ENCODE data around the gene RNF166.

DNA sequence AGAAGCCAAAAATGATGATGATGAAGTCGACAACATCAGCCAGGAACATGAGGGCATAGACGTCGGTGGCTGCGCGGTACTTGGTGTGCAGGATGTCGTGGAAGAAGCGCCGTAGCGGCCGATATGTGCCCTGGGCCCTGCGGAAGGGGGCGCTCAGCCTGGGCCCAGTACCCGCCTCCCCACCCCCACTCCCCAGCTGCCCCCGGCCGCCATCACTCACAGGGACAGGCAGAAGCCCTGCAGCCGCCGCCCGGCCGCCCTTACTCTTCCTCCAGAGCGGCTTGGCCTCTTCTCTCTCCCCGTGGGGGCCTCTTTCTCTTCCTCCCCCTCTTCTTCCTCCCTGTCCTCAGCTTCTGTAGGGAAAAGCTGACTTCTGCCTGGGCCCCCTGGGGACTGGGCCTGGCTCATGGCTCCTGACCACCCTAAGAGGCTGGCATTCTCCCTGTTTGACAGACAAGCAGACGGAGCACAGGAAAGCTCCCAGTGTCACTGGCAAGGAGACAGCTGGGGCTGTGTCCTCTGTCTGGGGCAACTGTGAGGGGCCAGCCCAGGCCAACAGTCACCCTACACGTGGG lies 14.3 kb upstream of the RNF166 start:
- TF ChIP-seq, protein P1, sequence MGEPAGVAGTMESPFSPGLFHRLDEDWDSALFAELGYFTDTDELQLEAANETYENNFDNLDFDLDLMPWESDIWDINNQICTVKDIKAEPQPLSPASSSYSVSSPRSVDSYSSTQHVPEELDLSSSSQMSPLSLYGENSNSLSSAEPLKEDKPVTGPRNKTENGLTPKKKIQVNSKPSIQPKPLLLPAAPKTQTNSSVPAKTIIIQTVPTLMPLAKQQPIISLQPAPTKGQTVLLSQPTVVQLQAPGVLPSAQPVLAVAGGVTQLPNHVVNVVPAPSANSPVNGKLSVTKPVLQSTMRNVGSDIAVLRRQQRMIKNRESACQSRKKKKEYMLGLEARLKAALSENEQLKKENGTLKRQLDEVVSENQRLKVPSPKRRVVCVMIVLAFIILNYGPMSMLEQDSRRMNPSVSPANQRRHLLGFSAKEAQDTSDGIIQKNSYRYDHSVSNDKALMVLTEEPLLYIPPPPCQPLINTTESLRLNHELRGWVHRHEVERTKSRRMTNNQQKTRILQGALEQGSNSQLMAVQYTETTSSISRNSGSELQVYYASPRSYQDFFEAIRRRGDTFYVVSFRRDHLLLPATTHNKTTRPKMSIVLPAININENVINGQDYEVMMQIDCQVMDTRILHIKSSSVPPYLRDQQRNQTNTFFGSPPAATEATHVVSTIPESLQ (CRISPR knock-in tag; IDR thresholded peaks at IDR 0.05): no peak
- no peak for TF ChIP-seq HMGXB4 (CRISPR knock-in tag; IDR thresholded peaks at IDR 0.05)
- TF ChIP-seq, protein P2, sequence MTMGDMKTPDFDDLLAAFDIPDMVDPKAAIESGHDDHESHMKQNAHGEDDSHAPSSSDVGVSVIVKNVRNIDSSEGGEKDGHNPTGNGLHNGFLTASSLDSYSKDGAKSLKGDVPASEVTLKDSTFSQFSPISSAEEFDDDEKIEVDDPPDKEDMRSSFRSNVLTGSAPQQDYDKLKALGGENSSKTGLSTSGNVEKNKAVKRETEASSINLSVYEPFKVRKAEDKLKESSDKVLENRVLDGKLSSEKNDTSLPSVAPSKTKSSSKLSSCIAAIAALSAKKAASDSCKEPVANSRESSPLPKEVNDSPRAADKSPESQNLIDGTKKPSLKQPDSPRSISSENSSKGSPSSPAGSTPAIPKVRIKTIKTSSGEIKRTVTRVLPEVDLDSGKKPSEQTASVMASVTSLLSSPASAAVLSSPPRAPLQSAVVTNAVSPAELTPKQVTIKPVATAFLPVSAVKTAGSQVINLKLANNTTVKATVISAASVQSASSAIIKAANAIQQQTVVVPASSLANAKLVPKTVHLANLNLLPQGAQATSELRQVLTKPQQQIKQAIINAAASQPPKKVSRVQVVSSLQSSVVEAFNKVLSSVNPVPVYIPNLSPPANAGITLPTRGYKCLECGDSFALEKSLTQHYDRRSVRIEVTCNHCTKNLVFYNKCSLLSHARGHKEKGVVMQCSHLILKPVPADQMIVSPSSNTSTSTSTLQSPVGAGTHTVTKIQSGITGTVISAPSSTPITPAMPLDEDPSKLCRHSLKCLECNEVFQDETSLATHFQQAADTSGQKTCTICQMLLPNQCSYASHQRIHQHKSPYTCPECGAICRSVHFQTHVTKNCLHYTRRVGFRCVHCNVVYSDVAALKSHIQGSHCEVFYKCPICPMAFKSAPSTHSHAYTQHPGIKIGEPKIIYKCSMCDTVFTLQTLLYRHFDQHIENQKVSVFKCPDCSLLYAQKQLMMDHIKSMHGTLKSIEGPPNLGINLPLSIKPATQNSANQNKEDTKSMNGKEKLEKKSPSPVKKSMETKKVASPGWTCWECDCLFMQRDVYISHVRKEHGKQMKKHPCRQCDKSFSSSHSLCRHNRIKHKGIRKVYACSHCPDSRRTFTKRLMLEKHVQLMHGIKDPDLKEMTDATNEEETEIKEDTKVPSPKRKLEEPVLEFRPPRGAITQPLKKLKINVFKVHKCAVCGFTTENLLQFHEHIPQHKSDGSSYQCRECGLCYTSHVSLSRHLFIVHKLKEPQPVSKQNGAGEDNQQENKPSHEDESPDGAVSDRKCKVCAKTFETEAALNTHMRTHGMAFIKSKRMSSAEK (CRISPR knock-in tag; IDR thresholded peaks at IDR 0.05; ENCODE audit: borderline replicate concordance): no peak

Measured in WTC11 (cell line).